ENCODE data around the gene CD177. TPM values are rescaled to one million over a fixed set of nuclear protein-coding genes. Genes with fewer than 3 reads are reported as not detected.
"Not testable (repeated sequence)": the region's sequence is repeated elsewhere in the genome, so short reads cannot be mapped to it uniquely, and the experiment has no call there.

The CD177 gene
- total and polyA plus RNA-seq, 8 donors, result 0.25 to 11.3 (median 2.8) TPM; not detected in 3

DNA sequence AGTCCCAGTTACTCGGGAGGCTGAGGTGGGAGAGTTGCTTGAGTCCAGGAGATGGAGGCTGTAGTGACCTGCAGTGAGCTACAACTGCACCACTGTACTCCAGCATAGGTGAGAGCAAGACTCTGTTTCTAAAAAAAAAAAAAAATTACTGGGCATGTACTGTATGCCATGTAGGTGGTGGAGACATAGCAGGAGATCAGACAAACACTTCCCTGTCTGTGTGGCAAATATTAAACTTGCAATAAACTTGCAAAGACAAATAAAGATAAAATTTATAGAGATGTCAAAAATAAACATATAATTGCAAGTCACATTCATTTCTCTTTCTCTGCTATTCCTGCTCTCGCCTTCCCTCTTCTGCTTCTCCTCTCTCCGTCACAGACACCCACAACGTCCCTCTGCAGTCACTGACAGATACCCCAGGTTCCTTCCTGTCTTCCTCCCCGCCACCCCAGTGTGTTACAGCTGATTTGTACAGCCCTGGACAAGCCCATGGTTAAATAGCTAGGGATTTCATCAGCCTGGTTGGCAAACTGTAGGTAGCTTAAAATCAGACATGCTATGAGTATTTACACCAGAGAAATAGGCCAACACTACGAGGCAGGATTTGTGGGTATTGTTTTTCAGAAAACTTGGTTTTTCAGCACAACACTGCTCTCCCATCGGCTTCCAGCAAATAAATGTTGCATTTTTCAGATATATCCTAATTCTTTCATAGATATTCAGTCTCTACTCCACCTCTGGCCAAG, 1.3 kb upstream of the CD177 start:
- Histone ChIP-seq H3K4me1 (peaks cover 0 to 8% (median 4%) of the 10 kb centered on the region in 4 donors), H3K4me3 (no peak overlapping the region), H3K9me3 (peaks cover 0 to 3% (median 0%) of the 10 kb centered on the region in 4 donors), H3K27ac (peak overlapping the region in 1 of 5 donors; percentile 32), H3K36me3 (no peaks in the 10 kb centered on the region), H3K27me3 (peaks cover 0 to 28% (median 10%) of the 10 kb centered on the region in 3 donors)
- TF ChIP-seq EP300 (IDR thresholded peaks at IDR 0.05) (no peak), POLR2A (IDR thresholded peaks at IDR 0.05) (no peak), POLR2AphosphoS5 (IDR thresholded peaks at IDR 0.05) (no peak)
- TF ChIP-seq, protein P1, sequence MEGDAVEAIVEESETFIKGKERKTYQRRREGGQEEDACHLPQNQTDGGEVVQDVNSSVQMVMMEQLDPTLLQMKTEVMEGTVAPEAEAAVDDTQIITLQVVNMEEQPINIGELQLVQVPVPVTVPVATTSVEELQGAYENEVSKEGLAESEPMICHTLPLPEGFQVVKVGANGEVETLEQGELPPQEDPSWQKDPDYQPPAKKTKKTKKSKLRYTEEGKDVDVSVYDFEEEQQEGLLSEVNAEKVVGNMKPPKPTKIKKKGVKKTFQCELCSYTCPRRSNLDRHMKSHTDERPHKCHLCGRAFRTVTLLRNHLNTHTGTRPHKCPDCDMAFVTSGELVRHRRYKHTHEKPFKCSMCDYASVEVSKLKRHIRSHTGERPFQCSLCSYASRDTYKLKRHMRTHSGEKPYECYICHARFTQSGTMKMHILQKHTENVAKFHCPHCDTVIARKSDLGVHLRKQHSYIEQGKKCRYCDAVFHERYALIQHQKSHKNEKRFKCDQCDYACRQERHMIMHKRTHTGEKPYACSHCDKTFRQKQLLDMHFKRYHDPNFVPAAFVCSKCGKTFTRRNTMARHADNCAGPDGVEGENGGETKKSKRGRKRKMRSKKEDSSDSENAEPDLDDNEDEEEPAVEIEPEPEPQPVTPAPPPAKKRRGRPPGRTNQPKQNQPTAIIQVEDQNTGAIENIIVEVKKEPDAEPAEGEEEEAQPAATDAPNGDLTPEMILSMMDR (IDR thresholded peaks at IDR 0.05), result no peak
- intact Hi-C loops (cut with DNase I; ENCODE audit: low total_unique reads), result no loop called here
- WGBS, 5 donors, result 74 to 82% (median 80%) methylated on average over 7 of the region's 7 CpGs
- DNase-seq, result no peak

DNA sequence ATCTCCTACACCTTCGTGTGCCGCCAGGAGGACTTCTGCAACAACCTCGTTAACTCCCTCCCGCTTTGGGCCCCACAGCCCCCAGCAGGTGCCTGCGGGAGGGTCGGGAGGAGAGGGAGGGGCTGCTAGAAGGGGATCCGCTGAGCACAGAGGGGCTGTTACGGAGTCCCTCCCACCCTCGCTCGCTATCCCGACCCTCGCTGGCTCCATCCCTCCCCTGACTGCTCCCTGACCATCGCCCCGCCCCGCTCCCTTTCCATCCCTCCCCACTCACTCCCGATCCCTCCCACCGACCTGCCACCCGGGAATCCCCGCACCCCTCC, 780 bp downstream of the CD177 start:
- H3K27me3 ChIP-seq, result peaks cover 0 to 28% (median 10%) of the 10 kb centered on the region in 3 donors
- peaks cover 0 to 8% (median 4%) of the 10 kb centered on the region in 4 donors for H3K4me1 ChIP-seq
- peak overlapping the region in 1 of 5 donors; percentile 14 for H3K27ac ChIP-seq
- no peaks in the 10 kb centered on the region for H3K9me3 ChIP-seq
- no peaks in the 10 kb centered on the region for H3K36me3 ChIP-seq
- peak overlapping the region in 2 of 4 donors; percentile 9 to 19 for H3K4me3 ChIP-seq
- intact Hi-C loops (cut with DNase I; ENCODE audit: low total_unique reads), result no loop called here
- DNase-seq, result peak in 1 of 2 donors; percentile 37
- TF ChIP-seq POLR2A (IDR thresholded peaks at IDR 0.05), result no peak
- TF ChIP-seq POLR2AphosphoS5 (IDR thresholded peaks at IDR 0.05), result no peak
- TF ChIP-seq, protein P1 (IDR thresholded peaks at IDR 0.05), result no peak
- TF ChIP-seq EP300 (IDR thresholded peaks at IDR 0.05), result no peak
- 7 to 21% (median 11%) methylated on average over 19 of the region's 19 CpGs for WGBS, 5 donors

DNA sequence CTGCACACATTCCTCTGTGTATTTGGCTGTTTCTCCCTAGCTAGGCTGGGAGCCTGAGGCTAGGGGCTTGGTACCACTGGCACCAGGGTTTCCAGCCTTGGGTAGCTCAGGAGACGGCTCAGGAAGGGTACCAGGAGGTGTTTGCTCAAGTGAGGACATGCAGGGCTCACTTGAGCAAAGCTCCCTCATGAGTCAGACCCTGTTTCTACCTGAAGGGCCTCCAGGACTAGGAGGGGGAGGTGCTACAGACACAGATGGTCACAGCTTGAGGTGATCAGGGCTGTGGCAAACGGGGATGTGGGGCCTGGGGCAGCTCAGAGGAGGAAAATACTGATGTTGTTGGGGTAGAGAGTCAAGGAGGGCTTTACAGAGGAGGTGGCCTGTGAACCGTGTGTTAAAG, 3.3 kb downstream of the CD177 start:
- H3K36me3 ChIP-seq; H3K9me3 ChIP-seq; intact Hi-C loops (cut with DNase I; ENCODE audit: low total_unique reads); H3K4me3 ChIP-seq; DNase-seq; H3K27ac ChIP-seq; H3K4me1 ChIP-seq: not testable (repeated sequence)
- peaks cover 0 to 32% (median 10%) of the 10 kb centered on the region in 3 donors for H3K27me3 ChIP-seq
- no CpG with 5 or more reads among the region's 3 CpGs for WGBS, 5 donors

DNA sequence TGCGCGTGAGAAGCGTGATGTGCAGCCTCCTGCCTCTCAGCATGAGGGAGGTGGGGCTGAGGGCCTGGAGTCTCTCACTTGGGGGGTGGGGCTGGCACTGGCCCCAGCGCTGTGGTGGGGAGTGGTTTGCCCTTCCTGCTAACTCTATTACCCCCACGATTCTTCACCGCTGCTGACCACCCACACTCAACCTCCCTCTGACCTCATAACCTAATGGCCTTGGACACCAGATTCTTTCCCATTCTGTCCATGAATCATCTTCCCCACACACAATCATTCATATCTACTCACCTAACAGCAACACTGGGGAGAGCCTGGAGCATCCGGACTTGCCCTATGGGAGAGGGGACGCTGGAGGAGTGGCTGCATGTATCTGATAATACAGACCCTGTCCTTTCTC, 8.7 kb downstream of the CD177 start:
- peak in 1 of 2 donors; percentile 37 for DNase-seq
- whole genome bisulfite sequencing, 5 donors, result 48 to 80% (median 62%) methylated on average over 6 to 8 of the region's 8 CpGs
- Histone ChIP-seq H3K27ac (no peak overlapping the region), H3K36me3 (no peaks in the 10 kb centered on the region), H3K4me1 (peaks cover 0 to 5% (median under 1%) of the 10 kb centered on the region in 4 donors), H3K9me3 (no peaks in the 10 kb centered on the region), H3K27me3 (peaks cover 0 to 13% (median 0%) of the 10 kb centered on the region in 3 donors), H3K4me3 (no peak overlapping the region)
- TF ChIP-seq EP300 (IDR thresholded peaks at IDR 0.05), result no peak
- no peak for TF ChIP-seq POLR2AphosphoS5 (IDR thresholded peaks at IDR 0.05)
- TF ChIP-seq, protein P1 (IDR thresholded peaks at IDR 0.05), result no peak
- TF ChIP-seq POLR2A (IDR thresholded peaks at IDR 0.05), result no peak
- intact Hi-C loops (cut with DNase I; ENCODE audit: low total_unique reads), result no loop called here

DNA sequence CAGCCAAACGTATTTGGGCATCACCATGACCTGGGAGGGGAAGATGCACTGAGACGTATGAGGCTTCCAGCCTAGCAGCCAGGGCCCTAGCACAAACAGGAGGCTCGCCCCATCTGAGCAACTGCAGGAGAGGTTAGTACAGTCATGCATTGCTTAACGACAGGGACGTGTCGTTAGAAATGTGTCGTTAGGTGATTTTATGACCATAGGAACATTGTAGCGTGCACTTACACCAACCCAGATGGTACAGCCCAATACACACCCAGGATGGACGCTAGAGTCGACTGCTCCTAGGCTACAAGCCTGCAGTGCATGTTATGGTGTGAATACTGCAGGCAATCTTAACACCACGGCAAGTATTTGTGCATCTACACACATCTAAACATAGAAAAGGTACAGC, 9.3 kb downstream of the CD177 start:
- no peak for DNase-seq
- TF ChIP-seq, protein P1 (IDR thresholded peaks at IDR 0.05), result no peak
- no peak for TF ChIP-seq EP300 (IDR thresholded peaks at IDR 0.05)
- TF ChIP-seq POLR2AphosphoS5 (IDR thresholded peaks at IDR 0.05), result no peak
- TF ChIP-seq POLR2A (IDR thresholded peaks at IDR 0.05), result no peak
- H3K27me3 ChIP-seq, result peaks cover 0 to 13% (median 0%) of the 10 kb centered on the region in 3 donors
- 80 to 93% (median 87%) methylated on average over 9 to 11 of the region's 11 CpGs for WGBS, 5 donors
- intact Hi-C loops (cut with DNase I; ENCODE audit: low total_unique reads), result no loop called here
- H3K9me3 ChIP-seq, result no peaks in the 10 kb centered on the region
- peaks cover 0 to 8% (median 3%) of the 10 kb centered on the region in 4 donors for H3K4me1 ChIP-seq
- no peaks in the 10 kb centered on the region for H3K36me3 ChIP-seq
- H3K4me3 ChIP-seq, result no peak overlapping the region
- no peak overlapping the region for H3K27ac ChIP-seq

- intact Hi-C loops (cut with DNase I; ENCODE audit: low total_unique reads); DNase-seq; H3K27ac ChIP-seq; H3K36me3 ChIP-seq; H3K4me3 ChIP-seq; H3K9me3 ChIP-seq: not testable (repeated sequence)
- peaks cover 0 to 15% (median 7%) of the 10 kb centered on the region in 4 donors for H3K4me1 ChIP-seq
- 90 to 93% (median 90%) methylated on average over 5 of the region's 9 CpGs for WGBS, 5 donors
- H3K27me3 ChIP-seq, result peaks cover 0 to 13% (median 0%) of the 10 kb centered on the region in 3 donors
These were observed 12.2 kb downstream of the CD177 start for GRCh38 chr19:43365677-43366076.
